Islet precursor cell (in vitro differentiated cells): ENCODE measurements around the gene ITIH5.

Experiments used
- DNase-seq: peaks from one replicate; pipeline ENCODE4 v3.0.0-alpha.2; 2018

The ITIH5 gene

DNA sequence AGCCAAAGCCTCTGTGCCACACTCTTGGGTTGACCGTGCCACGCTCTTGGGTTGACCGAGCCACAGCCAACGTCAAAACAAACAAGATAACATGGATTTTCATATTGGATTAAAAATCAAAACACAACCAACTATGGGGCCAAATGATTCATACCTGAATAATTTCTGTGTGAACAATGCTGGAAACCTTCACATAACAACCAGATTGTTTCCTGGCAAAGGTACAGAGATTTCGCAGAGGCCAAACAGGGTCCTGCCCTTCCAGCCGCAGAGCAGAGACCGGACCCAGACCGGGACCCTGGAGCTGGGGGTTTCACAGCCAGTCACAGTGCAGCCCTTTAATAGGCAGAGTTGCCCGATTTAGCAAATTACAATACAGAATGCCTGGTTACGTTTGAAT is 40.5 kb downstream of the ITIH5 start:
- DNase-seq, result no peak

GRCh38 chr10:7625836-7626235 is 40.9 kb downstream of the ITIH5 start:
- DNase-seq, result no peak

- no peak for DNase-seq
Observed at GRCh38 chr10:7625009-7625408, 41.8 kb downstream of the ITIH5 start.

DNA sequence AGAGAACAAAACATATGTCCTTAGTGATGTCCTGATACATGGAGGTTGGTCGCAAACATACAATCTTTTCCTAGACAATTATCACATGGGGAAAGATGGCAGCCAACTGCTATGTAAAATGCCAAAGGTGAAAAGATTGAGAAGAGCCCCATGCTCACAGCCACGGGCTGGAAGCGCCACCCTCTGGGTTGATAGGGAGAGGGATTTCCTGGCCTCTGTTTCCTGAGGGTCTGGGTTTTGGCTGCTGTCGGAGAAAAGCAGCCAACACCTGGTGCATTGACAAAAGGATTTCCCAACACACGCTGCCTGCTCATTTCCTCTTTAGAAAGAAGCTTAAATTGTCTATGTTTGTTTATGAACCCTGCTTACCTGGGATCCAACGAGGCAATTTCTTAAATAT is 43.8 kb downstream of the ITIH5 start:
- no peak for DNase-seq

GRCh38 chr10:7618461-7618860 is 48.3 kb downstream of the ITIH5 start:
- no peak for DNase-seq

- no peak for DNase-seq
Observed at GRCh38 chr10:7611909-7612308, 54.9 kb downstream of the ITIH5 start.

GRCh38 chr10:7610651-7611389 is 55.9 kb downstream of the ITIH5 start:
- no peak for DNase-seq

DNA sequence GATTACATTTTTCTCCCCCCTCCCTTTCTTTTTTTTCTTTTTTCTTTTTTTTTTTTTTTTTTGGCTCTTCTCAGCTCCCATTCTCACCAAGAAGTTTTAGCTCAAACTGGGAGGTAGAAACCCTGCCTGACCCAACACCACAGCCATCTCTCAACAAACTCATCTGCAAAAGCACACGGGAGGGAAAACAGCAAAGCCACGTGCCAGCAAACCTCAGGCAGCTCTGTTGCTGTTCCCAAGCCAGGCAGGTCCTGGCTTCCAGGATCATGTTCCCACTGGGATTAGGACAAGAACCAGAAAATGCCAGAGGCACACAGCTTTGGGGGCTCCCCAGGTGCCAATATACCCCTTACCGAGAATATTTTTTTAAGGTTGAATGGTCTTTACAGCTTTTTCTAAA is 56.7 kb downstream of the ITIH5 start:
- DNase-seq, result no peak

DNA sequence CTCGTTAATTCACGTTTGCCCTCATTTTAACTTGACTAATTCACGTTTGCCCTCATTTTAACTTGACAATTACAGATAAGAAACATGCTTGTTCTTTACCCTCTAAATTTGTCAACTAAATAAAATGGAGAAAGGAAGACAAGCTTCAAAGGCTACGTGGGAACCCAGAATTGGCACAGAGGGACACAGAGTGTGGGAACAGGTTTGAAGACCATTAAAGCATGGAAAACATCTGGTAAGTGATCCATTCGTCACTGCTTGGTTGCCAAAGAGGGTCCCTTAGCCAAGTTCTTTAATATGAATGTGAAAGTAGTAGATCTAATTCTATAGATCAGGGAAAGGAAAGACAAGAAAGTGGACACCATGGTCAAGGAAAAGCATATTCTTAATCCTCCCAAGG is 57.2 kb downstream of the ITIH5 start:
- DNase-seq, result no peak

DNA sequence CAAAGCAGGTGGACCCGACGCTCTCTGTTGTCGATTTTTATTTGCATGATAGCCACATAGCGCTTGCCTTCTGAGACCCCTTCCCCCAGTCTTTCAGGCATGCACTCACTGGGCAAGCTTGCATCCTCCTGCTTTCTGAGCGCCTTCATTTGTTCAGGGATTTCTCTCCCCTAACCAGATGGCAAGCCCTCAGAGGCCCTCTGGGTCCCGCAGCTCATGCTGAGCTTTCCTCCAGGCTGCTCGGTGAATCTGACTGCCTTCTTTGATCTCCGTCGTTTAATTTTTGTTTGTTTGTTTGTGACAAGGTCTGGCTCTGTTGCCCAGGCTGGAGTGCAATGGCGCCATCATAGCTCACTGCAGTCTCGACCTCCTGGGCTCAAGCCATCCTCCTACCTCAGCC is 58.8 kb downstream of the ITIH5 start:
- no peak for DNase-seq

GRCh38 chr10:7606951-7607404 is 59.8 kb downstream of the ITIH5 start:
- DNase-seq, result peak; percentile 57

- no peak for DNase-seq
Observed at GRCh38 chr10:7605565-7606295, 61.0 kb downstream of the ITIH5 start.

GRCh38 chr10:7601023-7601656 is 65.6 kb downstream of the ITIH5 start:
- peak; percentile 37 for DNase-seq

GRCh38 chr10:7598771-7599170 is 68.0 kb downstream of the ITIH5 start:
- no peak for DNase-seq

- peak; percentile 15 for DNase-seq
Observed at GRCh38 chr10:7596356-7596755, 70.4 kb downstream of the ITIH5 start.

- peak; percentile 35 for DNase-seq
Observed at GRCh38 chr10:7593905-7594304, 72.9 kb downstream of the ITIH5 start.

DNA sequence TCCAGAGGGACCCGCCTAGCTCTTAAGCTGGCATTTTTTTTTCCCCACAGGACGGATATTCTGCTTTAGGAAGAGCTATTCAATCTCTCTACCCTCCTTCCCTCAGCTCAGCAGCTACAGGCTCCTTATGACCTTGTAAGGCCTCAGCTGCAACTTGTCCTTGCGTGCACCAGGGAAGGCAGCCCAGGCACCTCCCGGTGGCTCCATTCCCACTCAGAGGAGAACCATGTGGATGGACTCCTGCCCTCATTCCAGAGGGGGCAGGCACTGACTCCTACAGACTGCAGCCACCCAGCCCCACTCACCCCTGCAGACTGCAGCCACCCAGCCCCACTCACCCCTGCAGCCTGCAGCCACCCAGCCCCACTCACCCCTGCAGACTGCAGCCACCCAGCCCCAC is 73.7 kb downstream of the ITIH5 start:
- DNase-seq, result peak; percentile 33

DNA sequence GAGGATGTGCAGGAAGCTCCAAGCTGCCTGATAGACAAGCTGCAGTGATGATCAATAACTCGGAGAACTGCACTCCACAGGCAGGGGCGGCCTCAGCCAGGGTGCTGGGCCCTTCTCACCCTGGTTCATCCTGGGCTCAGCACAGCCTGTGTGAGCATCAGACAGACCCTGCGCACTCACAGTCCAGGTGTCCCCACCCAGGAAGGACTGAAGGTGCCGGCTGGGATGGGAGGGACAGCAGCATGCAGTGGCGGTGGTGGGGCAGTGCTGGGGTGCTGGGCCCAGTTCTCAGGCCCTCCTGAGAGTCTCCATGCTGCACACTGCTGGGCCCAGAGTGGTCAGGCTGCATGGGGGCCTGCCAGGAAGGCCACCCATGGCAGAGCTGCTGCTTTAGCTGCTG is 74.1 kb downstream of the ITIH5 start:
- DNase-seq, result peak; percentile 57

GRCh38 chr10:7590271-7590670 is 76.5 kb downstream of the ITIH5 start:
- DNase-seq, result no peak

- DNase-seq, result peak; percentile 43
Observed at GRCh38 chr10:7589748-7590147, 77.0 kb downstream of the ITIH5 start.

DNA sequence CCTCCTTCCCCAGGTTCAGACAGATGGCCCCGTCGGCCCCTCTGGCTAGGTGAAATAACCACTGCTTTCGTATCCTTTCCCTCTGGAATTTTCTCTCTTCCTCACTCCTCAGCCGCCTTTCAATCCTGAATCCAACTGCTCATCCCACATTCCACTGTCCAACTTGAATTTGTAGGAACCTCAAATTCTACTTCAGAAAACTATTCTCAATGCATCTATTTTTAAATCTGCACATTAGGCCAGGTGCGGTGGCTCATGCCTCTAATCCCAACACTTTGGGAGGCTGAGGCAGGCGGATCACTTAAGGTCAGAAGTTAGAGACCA is 78.9 kb downstream of the ITIH5 start:
- DNase-seq, result peak; percentile 29

GRCh38 chr10:7587168-7587864 is 79.5 kb downstream of the ITIH5 start:
- DNase-seq, result peak; percentile 21

GRCh38 chr10:7585228-7585627 is 81.5 kb downstream of the ITIH5 start:
- DNase-seq, result no peak

- no peak for DNase-seq
Observed at GRCh38 chr10:7583626-7584025, 83.1 kb downstream of the ITIH5 start.
